GM21360 (cell line): ENCODE data around the gene RPS14.

Experiments
- ATAC-seq: cut with Tn5 transposase; IDR thresholded peaks from one replicate; pipeline ENCODE4 v1.9.1; 2021; ENCODE audit warnings: mild to moderate bottlenecking, moderate library complexity; ENCODE audit not compliant: unreplicated experiment

RPS14 gene

GRCh38 chr5:150449517-150450339, at the start of gene RPS14:
Gene RPS14 (minus strand): TSS chr5:150449739. CDS start chr5:150447733, 2,006 bp downstream.
- peak; percentile 88 for ATAC-seq

GRCh38 chr5:150498971-150499370, 49.4 kb upstream of the RPS14 start:
- ATAC-seq = no peak

- no peak for ATAC-seq
Observed at GRCh38 chr5:150498501-150498900, 49.0 kb upstream of the RPS14 start.

- no peak for ATAC-seq
Observed at GRCh38 chr5:150497989-150498317, 48.4 kb upstream of the RPS14 start.

GRCh38 chr5:150497274-150497988, 47.9 kb upstream of the RPS14 start:
- ATAC-seq = no peak

GRCh38 chr5:150496534-150496933, 47.0 kb upstream of the RPS14 start:
- no peak for ATAC-seq

- ATAC-seq = no peak
Observed at GRCh38 chr5:150496098-150496497, 46.6 kb upstream of the RPS14 start.

- no peak for ATAC-seq
Observed at GRCh38 chr5:150492621-150493020, 43.1 kb upstream of the RPS14 start.

GRCh38 chr5:150491876-150492275, 42.3 kb upstream of the RPS14 start:
- ATAC-seq = no peak

GRCh38 chr5:150490754-150491153, 41.2 kb upstream of the RPS14 start:
- no peak for ATAC-seq

- no peak for ATAC-seq
Observed at GRCh38 chr5:150490296-150490669, 40.7 kb upstream of the RPS14 start.

- peak; percentile 65 for ATAC-seq
Observed at GRCh38 chr5:150489360-150490295, 40.1 kb upstream of the RPS14 start.

GRCh38 chr5:150488519-150489359, 39.2 kb upstream of the RPS14 start:
- ATAC-seq = no peak

- no peak for ATAC-seq
Observed at GRCh38 chr5:150487199-150488061, 37.9 kb upstream of the RPS14 start.

- no peak for ATAC-seq
Observed at GRCh38 chr5:150486402-150487198, 37.1 kb upstream of the RPS14 start.

- no peak for ATAC-seq
Observed at GRCh38 chr5:150485693-150486401, 36.3 kb upstream of the RPS14 start.

GRCh38 chr5:150484964-150485692, 35.6 kb upstream of the RPS14 start:
- ATAC-seq = no peak
